Measurements from ENCODE around the gene GNB1.

Gene GNB1

GRCh38 chr1:1781526-1781903 is 109.4 kb downstream of the GNB1 start:
- H3K27ac ChIP-seq (ENCODE audit: low read depth, low read length, poor library complexity, severe bottlenecking) = peak overlapping the region; percentile 100
- H3K27me3 ChIP-seq (ENCODE audit: insufficient read depth, low read length) = no peaks in the 10 kb centered on the region
- no peaks in the 10 kb centered on the region for H3K9me2 ChIP-seq (ENCODE audit: low read depth, low read length)
- no peaks in the 10 kb centered on the region for H4K20me1 ChIP-seq (ENCODE audit: insufficient read depth, low read length)
- peaks cover 58% of the 10 kb centered on the region for H3K4me1 ChIP-seq (ENCODE audit: insufficient read depth, low read length, severe bottlenecking)
- no peak overlapping the region for H2AFZ ChIP-seq (ENCODE audit: low read length)
- peak overlapping the region; percentile 34 for H3K4me3 ChIP-seq (ENCODE audit: low read depth, low read length, poor library complexity, severe bottlenecking)
- H3K9ac ChIP-seq (ENCODE audit: low read length) = peak overlapping the region; percentile 87
- H3K4me2 ChIP-seq (ENCODE audit: low read length) = peak overlapping the region; percentile 91
- no peak for TF ChIP-seq EZH2 (IDR thresholded peaks at IDR 0.05; ENCODE audit: borderline replicate concordance, low read length)
- TF ChIP-seq CTCF (IDR thresholded peaks at IDR 0.05; ENCODE audit: low read length) = no peak
- H3F3A ChIP-seq (ENCODE audit: insufficient read depth, low read length) = peaks cover 15% of the 10 kb centered on the region; the same call in 1 of the 2 replicates
- H3K36me3 ChIP-seq (ENCODE audit: insufficient read depth, low read length) = peaks cover 25% of the 10 kb centered on the region
- peaks cover 16% of the 10 kb centered on the region for H3K79me2 ChIP-seq (ENCODE audit: insufficient read depth, low read length)
- H3K9me3 ChIP-seq (ENCODE audit: low read length) = no peaks in the 10 kb centered on the region

- Histone ChIP-seq H2AFZ (ENCODE audit: low read length) (no peak overlapping the region), H3K27me3 (ENCODE audit: insufficient read depth, low read length) (no peaks in the 10 kb centered on the region), H3K4me1 (ENCODE audit: insufficient read depth, low read length, severe bottlenecking) (peaks cover 64% of the 10 kb centered on the region), H3K36me3 (ENCODE audit: insufficient read depth, low read length) (peaks cover 18% of the 10 kb centered on the region), H3K79me2 (ENCODE audit: insufficient read depth, low read length) (peaks cover 22% of the 10 kb centered on the region), H3K9ac (ENCODE audit: low read length) (peak overlapping the region; percentile 87), H3K4me3 (ENCODE audit: low read depth, low read length, poor library complexity, severe bottlenecking) (peak overlapping the region; percentile 12), H3F3A (ENCODE audit: insufficient read depth, low read length) (peaks cover 12% of the 10 kb centered on the region; the same call in 1 of the 2 replicates), H3K9me3 (ENCODE audit: low read length) (no peaks in the 10 kb centered on the region), H3K27ac (ENCODE audit: low read depth, low read length, poor library complexity, severe bottlenecking) (peak overlapping the region; percentile 100), H4K20me1 (ENCODE audit: insufficient read depth, low read length) (no peaks in the 10 kb centered on the region), H3K9me2 (ENCODE audit: low read depth, low read length) (no peaks in the 10 kb centered on the region), H3K4me2 (ENCODE audit: low read length) (peak overlapping the region; percentile 91)
- TF ChIP-seq EZH2 (IDR thresholded peaks at IDR 0.05; ENCODE audit: borderline replicate concordance, low read length) (no peak), CTCF (IDR thresholded peaks at IDR 0.05; ENCODE audit: low read length) (no peak)
Measured at GRCh38 chr1:1780598-1781525, 110.0 kb downstream of the GNB1 start.

GRCh38 chr1:1779691-1780597 is 110.9 kb downstream of the GNB1 start:
- H3K27ac ChIP-seq (ENCODE audit: low read depth, low read length, poor library complexity, severe bottlenecking) = peak overlapping the region; percentile 100
- H3K9me2 ChIP-seq (ENCODE audit: low read depth, low read length) = no peaks in the 10 kb centered on the region
- H3K9ac ChIP-seq (ENCODE audit: low read length) = peak overlapping the region; percentile 87
- H3K27me3 ChIP-seq (ENCODE audit: insufficient read depth, low read length) = no peaks in the 10 kb centered on the region
- no peaks in the 10 kb centered on the region for H3K9me3 ChIP-seq (ENCODE audit: low read length)
- H3K4me2 ChIP-seq (ENCODE audit: low read length) = peak overlapping the region; percentile 91
- no peak overlapping the region for H2AFZ ChIP-seq (ENCODE audit: low read length)
- H3K4me3 ChIP-seq (ENCODE audit: low read depth, low read length, poor library complexity, severe bottlenecking) = peak overlapping the region; percentile 81
- TF ChIP-seq CTCF (IDR thresholded peaks at IDR 0.05; ENCODE audit: low read length) (no peak), EZH2 (IDR thresholded peaks at IDR 0.05; ENCODE audit: borderline replicate concordance, low read length) (no peak)
- H3K36me3 ChIP-seq (ENCODE audit: insufficient read depth, low read length) = peaks cover 18% of the 10 kb centered on the region
- H3F3A ChIP-seq (ENCODE audit: insufficient read depth, low read length) = peaks cover 12% of the 10 kb centered on the region; the same call in 1 of the 2 replicates
- H3K79me2 ChIP-seq (ENCODE audit: insufficient read depth, low read length) = peaks cover 31% of the 10 kb centered on the region
- H4K20me1 ChIP-seq (ENCODE audit: insufficient read depth, low read length) = no peaks in the 10 kb centered on the region
- peaks cover 74% of the 10 kb centered on the region for H3K4me1 ChIP-seq (ENCODE audit: insufficient read depth, low read length, severe bottlenecking)
